Neutrophil (primary cell): ENCODE measurements around the gene TMEM120B.

Source experiments
- H3K27ac ChIP-seq: fragments of 200-600 bp; sonication (generic); 2 replicates; pipeline ENCODE4 v1.5.1; 2016; ENCODE audit warnings: mild to moderate bottlenecking, moderate library complexity
- H3K27me3 ChIP-seq: fragments of 200-600 bp; sonication (generic); 2 replicates; pipeline ENCODE4 v1.6.0; 2016; ENCODE audit warnings: mild to moderate bottlenecking
- H3K36me3 ChIP-seq: fragments of 200-600 bp; sonication (generic); 2 replicates; pipeline ENCODE4 v1.5.1; 2017
- H3K4me1 ChIP-seq, 2 experiments: fragments of 200-600 bp in 1 of 2; sonication (generic) in 1 of 2; 1 replicate in 1 of 2; 2 replicates in 1 of 2; pipeline versions ENCODE4 v1.5.1 to v1.6.1; 2013 to 2016; ENCODE audit warnings: low read depth in 1 of 2, low read length in 1 of 2, mild to moderate bottlenecking in 1 of 2, moderate library complexity in 1 of 2; ENCODE audit not compliant: control insufficient read depth in 1 of 2, insufficient read depth in 1 of 2
- H3K4me3 ChIP-seq, 2 experiments: fragments of 200-600 bp in 1 of 2; sonication (generic) in 1 of 2; 1 replicate in 1 of 2; 2 replicates in 1 of 2; pipeline ENCODE4 v1.5.1; 2013 to 2016; ENCODE audit warnings: low read depth in 1 of 2, low read length in 1 of 2, mild to moderate bottlenecking in 1 of 2, moderate library complexity in 1 of 2
- H3K9me3 ChIP-seq: fragments of 200-600 bp; sonication (generic); 2 replicates; pipeline ENCODE4 v1.5.1; 2016
- TF ChIP-seq, protein P1 (sequence below): fragments of 200-600 bp; sonication (generic); IDR thresholded peaks from 2 replicates; pipeline ENCODE4 v1.5.1; 2016; ENCODE audit warnings: antibody characterized with exemption

TMEM120B gene

GRCh38 chr12:121767525-121768016 is 55.0 kb downstream of the TMEM120B start:
- TF ChIP-seq, protein P1, sequence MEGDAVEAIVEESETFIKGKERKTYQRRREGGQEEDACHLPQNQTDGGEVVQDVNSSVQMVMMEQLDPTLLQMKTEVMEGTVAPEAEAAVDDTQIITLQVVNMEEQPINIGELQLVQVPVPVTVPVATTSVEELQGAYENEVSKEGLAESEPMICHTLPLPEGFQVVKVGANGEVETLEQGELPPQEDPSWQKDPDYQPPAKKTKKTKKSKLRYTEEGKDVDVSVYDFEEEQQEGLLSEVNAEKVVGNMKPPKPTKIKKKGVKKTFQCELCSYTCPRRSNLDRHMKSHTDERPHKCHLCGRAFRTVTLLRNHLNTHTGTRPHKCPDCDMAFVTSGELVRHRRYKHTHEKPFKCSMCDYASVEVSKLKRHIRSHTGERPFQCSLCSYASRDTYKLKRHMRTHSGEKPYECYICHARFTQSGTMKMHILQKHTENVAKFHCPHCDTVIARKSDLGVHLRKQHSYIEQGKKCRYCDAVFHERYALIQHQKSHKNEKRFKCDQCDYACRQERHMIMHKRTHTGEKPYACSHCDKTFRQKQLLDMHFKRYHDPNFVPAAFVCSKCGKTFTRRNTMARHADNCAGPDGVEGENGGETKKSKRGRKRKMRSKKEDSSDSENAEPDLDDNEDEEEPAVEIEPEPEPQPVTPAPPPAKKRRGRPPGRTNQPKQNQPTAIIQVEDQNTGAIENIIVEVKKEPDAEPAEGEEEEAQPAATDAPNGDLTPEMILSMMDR: no peak
- H3K4me3 ChIP-seq: no peak overlapping the region
- no peaks in the 10 kb centered on the region for H3K9me3 ChIP-seq
- no peak overlapping the region for H3K27ac ChIP-seq
- no peaks in the 10 kb centered on the region for H3K27me3 ChIP-seq
- H3K36me3 ChIP-seq: no peaks in the 10 kb centered on the region
- no peaks in the 10 kb centered on the region for H3K4me1 ChIP-seq

DNA sequence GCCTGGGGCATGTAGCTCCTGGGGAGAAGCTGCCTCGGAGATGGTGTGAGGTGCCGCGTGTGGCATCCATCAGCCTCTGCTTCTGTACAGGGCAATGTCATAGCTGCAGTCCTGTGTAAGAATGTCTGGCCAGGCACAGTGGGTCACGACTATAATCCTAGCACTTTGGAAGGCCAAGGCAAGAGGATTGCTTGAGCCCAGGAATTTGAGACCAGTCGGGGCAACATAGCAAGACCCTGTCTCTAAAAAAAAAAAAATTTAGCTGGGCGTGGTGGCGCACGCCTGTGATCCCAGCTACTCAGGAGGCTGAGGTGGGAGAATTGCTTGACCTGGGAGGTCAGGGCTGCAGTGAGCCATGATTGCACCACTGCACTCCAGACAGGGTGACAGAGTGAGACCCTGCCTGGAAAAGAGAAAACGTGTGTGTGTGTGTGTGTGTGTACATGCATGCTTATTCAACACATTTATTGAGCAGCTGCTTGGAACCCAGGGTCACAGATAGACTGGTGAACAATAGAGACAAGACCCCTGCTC is 56.8 kb downstream of the TMEM120B start:
- H3K36me3 ChIP-seq: no peaks in the 10 kb centered on the region
- TF ChIP-seq, protein P1: no peak
- H3K9me3 ChIP-seq: no peaks in the 10 kb centered on the region
- H3K4me3 ChIP-seq: no peak overlapping the region
- H3K27ac ChIP-seq: no peak overlapping the region
- H3K4me1 ChIP-seq: peaks cover 6 to 8% of the 10 kb centered on the region in 2 experiments
- H3K27me3 ChIP-seq: no peaks in the 10 kb centered on the region

DNA sequence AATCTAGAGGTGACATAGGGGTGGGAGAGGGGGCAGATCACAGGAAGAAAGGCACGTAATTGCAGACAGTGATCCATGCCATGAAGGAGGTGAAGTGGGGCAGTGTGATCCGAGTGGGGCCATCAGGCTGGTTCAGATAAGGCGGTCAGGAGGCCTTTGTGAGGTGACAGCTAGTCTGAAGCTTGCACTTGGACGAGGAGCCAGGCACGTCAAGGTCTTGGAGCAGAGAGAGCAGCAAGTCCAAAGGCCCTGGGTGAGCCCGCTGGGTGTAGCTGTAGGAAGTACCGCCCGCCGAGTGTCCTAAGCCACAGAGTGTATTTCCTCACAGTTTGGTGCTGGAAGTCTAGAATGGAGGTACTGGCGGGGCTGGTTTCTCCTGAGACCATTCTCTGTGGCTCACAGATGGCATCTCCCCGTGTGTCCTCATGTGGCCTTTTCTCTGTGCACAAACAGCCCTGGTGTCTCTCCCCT is 57.3 kb downstream of the TMEM120B start:
- Histone ChIP-seq H3K4me3 (no peak overlapping the region), H3K36me3 (no peaks in the 10 kb centered on the region), H3K9me3 (no peaks in the 10 kb centered on the region), H3K27me3 (no peaks in the 10 kb centered on the region), H3K27ac (no peak overlapping the region), H3K4me1 (peaks cover 6 to 8% of the 10 kb centered on the region in 2 experiments)
- TF ChIP-seq, protein P1: no peak

- Histone ChIP-seq H3K9me3 (no peaks in the 10 kb centered on the region), H3K4me1 (peaks cover 6 to 8% of the 10 kb centered on the region in 2 experiments), H3K27me3 (no peaks in the 10 kb centered on the region), H3K4me3 (no peak overlapping the region), H3K27ac (no peak overlapping the region), H3K36me3 (no peaks in the 10 kb centered on the region)
- TF ChIP-seq, protein P1: no peak
Measured at GRCh38 chr12:121770388-121770787, 57.8 kb downstream of the TMEM120B start.

- H3K4me3 ChIP-seq: no peak overlapping the region
- H3K9me3 ChIP-seq: no peaks in the 10 kb centered on the region
- H3K36me3 ChIP-seq: no peaks in the 10 kb centered on the region
- H3K27me3 ChIP-seq: no peaks in the 10 kb centered on the region
- TF ChIP-seq, protein P1: no peak
- H3K4me1 ChIP-seq: peaks cover 6 to 12% of the 10 kb centered on the region in 2 experiments
- no peak overlapping the region for H3K27ac ChIP-seq
Measured at GRCh38 chr12:121770813-121771625, 58.5 kb downstream of the TMEM120B start.
